HK-2 (cell line): ENCODE data around the gene HS2ST1.

ENCODE experiments used
- DNase-seq: peaks from one replicate; pipeline ENCODE4 v3.0.0-alpha.2; 2018; ENCODE audit not compliant: unreplicated experiment

The HS2ST1 gene

GRCh38 chr1:87111659-87112371 is 197.4 kb downstream of the HS2ST1 start:
- DNase-seq: no peak

DNA sequence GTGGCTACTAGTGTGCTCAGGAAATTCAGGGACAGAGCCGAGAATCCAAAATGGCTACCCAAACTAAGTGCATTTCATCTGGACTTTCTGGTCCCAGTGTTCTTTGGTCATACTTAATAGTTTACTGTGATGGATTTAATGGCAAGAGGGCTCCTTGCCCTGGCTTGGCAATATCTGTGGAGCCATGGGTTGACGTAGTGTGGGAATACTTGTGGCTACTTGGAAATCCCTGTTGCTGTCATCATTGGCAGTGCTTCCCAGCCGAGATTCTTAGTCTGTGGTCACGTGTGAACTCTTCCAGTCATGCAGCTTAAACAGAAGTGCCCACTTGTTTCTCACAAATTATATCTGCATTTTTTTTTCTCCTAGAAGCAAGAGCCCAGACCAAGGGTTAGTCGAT is 198.9 kb downstream of the HS2ST1 start:
- DNase-seq: peak; percentile 25

DNA sequence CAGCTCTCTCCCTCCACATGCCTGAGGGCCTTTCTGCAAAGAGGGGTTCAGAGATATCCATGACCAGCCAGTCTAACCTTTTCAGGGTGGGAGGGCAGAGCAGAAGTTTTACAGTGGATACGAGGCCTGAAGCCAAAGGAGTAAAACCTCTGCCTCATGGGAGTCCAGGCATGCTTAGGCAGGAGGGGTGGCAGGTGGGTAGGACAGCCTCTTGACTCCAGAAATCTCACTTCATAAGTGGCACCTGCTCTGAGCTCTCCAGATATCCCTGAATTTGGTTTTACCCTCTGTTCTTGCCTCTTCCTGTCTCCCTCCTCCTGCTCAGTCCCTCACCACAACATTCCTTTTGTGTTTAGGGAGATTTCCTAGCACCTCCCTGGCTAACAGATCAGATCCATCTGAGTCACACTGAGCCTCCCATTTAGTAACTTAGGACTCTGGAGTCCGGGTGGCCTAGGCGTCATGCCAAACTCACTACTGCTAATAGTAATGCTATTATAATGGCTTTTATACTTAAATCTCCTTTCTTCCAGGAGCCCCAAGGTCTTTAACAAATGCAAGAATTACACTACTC is 201.0 kb downstream of the HS2ST1 start:
- DNase-seq: peak; percentile 12

GRCh38 chr1:87115891-87116290 is 201.5 kb downstream of the HS2ST1 start:
- no peak for DNase-seq

DNA sequence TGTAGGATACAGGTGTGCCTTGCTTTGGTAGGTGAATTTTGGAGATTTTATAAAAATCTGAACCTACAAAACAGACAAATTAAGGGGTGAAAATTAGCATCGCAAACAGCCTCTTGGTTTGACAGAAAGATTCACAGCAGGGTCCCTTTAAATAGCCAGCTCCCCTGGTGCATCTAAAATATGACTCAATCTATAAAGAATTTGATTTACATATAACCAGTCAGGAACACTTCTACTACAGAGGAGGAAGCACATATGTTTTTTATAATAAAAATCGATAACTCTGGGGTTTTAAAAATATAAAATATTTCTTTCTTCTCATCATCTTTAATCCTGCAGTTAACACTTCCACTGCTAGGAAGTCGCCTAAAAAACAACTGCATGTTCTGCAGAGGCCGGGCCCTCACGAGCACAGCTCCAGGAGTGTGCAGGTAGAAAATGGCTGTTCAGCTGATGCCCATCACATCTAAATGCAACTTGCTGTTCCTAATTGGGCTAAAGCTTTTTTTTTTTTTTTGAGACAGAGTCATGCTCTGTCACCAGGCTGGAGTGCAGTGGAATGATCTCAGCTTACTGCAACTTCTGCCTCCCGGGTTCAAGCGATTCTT is 203.4 kb downstream of the HS2ST1 start:
- DNase-seq: no peak

DNA sequence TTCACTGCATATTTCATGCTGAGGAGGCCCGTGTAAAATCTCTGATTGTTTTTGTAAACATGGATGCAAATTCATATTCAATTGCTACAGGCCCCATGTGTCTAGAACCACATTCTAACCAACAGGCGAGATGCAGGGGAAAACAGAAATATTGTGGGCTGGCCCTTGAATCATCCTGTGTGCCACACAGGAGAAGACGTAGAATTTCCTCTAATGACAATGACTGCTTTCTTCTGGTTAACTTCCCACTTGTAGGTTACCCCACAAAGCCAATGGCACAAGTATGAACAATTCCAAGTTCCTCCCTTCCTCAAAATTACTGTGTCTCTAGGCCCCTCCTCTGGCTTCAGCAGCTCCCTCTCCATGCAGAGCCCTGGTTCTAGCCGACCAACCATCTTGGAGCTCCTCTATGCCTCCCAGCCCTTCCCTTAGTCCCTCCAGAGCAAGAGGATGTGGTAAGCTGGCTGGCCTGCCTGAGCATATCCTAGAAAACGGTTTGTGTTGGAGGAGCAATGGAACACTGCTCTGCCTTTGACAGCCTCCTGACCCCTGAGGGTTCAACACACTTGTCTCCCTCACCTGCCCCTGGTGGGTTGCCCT is 205.2 kb downstream of the HS2ST1 start:
- DNase-seq: no peak

GRCh38 chr1:87120779-87121178 is 206.3 kb downstream of the HS2ST1 start:
- no peak for DNase-seq

GRCh38 chr1:87121711-87122163 is 207.3 kb downstream of the HS2ST1 start:
- no peak for DNase-seq

GRCh38 chr1:87122243-87122642 is 207.8 kb downstream of the HS2ST1 start:
- no peak for DNase-seq

- no peak for DNase-seq
Measured at GRCh38 chr1:87123610-87124009, 209.2 kb downstream of the HS2ST1 start.

- no peak for DNase-seq
Measured at GRCh38 chr1:87126886-87127505, 212.6 kb downstream of the HS2ST1 start.

- DNase-seq: no peak
Measured at GRCh38 chr1:87127581-87127980, 213.1 kb downstream of the HS2ST1 start.

- DNase-seq: no peak
Measured at GRCh38 chr1:87129038-87129437, 214.6 kb downstream of the HS2ST1 start.

DNA sequence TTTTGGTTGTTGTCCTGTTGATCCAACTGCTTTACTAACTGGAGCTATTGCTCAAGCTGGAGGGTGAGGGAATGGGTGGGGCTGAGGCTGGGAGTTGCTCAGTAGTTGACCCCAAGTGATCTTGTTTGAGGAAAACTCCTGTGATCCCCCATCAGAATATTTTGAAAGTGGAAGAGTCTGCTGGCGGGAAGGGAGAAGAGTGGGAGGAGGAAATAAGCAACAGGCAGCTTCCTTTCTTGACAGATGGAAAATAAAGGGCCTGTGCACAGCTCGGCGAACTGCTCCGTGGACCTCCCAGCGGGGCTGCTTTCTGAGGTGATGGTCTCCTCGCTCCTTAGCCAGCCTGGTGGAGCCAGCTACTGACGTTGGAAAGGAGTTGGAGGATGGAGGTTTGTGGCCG is 215.2 kb downstream of the HS2ST1 start:
- no peak for DNase-seq

DNA sequence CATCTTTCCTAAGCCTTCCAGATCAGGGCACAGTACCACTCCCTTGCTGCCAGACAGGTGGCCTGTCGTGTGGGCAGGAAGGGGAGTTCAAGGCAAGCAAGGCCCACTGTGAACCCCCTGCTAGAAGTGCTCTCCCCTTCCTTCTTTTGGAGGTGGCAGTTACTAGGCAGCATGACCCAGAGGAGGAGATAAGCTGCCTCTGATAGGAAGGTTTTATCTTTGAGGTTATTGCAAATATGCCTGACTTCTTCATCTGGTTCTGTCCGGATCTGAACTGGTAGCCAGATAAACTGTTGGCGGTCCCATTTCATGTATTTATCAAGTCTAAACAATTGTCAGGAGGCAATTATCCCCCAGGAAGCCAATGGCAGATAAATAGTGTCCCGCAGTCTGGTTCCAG is 216.0 kb downstream of the HS2ST1 start:
- no peak for DNase-seq

DNA sequence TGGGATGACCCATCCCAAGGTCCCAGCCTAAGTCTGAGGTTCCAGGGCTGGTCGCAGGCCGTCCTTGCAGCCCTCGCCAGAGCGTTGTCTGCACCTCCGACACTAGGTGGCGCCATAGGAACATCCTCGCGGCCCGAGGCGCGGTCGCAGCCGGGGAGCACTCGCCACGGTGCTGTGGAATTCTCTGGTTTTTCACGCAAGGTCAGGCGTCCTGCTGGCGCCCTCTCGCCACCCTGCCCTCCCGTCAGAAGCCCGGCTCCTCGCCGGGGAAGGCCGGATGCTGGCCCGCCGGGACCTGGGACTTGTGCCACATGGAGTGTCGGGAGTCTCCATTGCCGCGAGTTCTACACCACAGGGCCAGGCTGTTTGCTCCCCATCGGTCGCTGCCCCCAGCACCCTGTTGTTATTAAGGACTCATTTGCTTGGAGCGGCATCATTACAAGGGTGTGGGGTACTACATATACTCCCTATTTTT is 217.4 kb downstream of the HS2ST1 start:
- DNase-seq: peak; percentile 80

GRCh38 chr1:87132284-87132870 is 217.9 kb downstream of the HS2ST1 start:
- DNase-seq: no peak

DNA sequence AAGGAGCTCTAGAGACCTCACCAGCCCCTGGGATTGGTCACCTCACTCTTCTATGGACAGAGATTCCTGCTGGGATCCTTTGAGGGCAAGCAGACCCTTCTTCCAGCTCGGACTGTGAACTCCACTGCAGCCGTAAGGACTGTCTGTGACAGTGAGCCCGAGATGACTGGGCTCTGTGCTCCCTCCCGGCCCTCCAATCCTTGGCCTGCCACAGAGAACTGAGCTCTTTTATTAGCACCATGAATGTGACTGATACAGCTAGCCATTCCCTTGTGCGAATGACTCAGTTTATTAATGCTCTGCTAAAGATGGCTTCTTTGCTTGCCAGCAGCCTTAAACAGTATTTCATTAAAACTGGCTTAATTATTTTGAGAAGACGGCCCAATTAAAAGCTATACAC is 219.6 kb downstream of the HS2ST1 start:
- DNase-seq: no peak

- no peak for DNase-seq
Measured at GRCh38 chr1:87134625-87135328, 220.3 kb downstream of the HS2ST1 start.

DNA sequence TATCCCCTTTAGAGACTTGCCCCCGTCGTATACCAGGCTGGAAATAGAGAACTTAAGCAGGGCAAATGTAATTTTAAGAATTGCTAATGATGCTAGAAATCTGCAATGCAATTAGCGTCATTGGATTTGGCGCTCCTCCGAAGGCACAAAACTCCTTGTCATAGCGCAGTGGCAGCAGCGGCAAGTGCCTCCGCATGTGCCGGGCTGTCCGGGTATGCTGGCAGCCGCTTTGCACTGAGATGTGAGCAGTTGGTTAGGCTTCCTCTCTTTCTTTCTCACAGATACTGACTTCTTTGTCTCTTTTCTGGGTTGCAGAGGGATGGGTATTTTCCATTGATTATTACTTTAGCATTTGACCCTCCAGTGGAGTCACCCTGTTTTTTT is 220.9 kb downstream of the HS2ST1 start:
- DNase-seq: no peak

DNA sequence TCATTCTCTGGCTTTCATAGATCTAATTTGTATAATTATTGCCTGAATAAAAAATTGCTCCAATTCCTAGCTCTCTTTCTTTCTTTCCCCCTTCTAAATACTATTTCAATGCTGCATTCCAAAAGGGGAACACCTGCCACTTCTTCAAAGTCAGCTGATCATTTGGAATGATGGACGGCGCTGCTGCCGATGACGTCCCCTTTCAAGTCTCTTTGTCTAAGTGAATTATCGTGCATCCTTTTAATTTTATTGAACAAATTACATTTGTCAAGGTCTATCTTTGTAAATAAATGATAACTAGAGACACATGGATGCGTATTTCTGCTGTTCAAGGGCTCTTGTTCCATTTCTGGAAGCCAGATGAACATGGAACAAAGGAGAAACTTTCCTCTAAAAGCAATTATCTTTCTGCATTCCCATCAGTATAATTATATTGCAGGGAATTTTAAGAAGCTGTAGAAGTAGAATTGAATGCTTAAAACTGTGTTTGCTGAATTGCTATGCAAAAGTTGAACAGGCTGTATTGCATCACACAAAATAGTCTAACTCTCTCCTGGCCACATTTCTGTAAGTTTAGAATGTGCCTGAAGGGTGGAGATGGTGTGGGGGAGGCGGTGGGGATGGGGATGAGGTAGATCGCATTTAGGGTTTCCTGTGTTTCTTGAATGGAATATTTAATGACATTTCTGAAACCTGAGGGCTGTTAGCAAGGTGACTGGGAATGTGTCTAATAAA is 222.3 kb downstream of the HS2ST1 start:
- DNase-seq: no peak
